Stimulated activated CD8-positive, alpha-beta memory T cell treated with anti-CD3 and anti-CD28 coated beads, Interleukin-15, amount 100 ng/mL, for 1 hour (primary cell): ENCODE results near the gene DYNC2LI1.

ENCODE experiments used
- DNase-seq: peaks from one replicate; pipeline ENCODE4 v3.0.0-alpha.2; 2020; ENCODE audit warnings: low read depth

DYNC2LI1 gene

GRCh38 chr2:43818761-43819160 lies 44.9 kb downstream of the DYNC2LI1 start:
- DNase-seq: no peak

GRCh38 chr2:43819491-43820163 lies 45.8 kb downstream of the DYNC2LI1 start:
- DNase-seq: no peak

- no peak for DNase-seq
Observed at GRCh38 chr2:43822839-43823238, 49.0 kb downstream of the DYNC2LI1 start.

- DNase-seq: no peak
Observed at GRCh38 chr2:43823751-43824150, 49.9 kb downstream of the DYNC2LI1 start.

- no peak for DNase-seq
Observed at GRCh38 chr2:43824512-43824911, 50.7 kb downstream of the DYNC2LI1 start.

GRCh38 chr2:43824951-43825493 lies 51.2 kb downstream of the DYNC2LI1 start:
- DNase-seq: no peak

GRCh38 chr2:43825841-43826240 lies 52.0 kb downstream of the DYNC2LI1 start:
- DNase-seq: no peak

- DNase-seq: no peak
Observed at GRCh38 chr2:43826305-43827250, 52.7 kb downstream of the DYNC2LI1 start.

- no peak for DNase-seq
Observed at GRCh38 chr2:43831543-43832294, 57.9 kb downstream of the DYNC2LI1 start.

- DNase-seq: no peak
Observed at GRCh38 chr2:43832457-43832856, 58.6 kb downstream of the DYNC2LI1 start.

- DNase-seq: no peak
Observed at GRCh38 chr2:43837033-43837432, 63.2 kb downstream of the DYNC2LI1 start.

GRCh38 chr2:43837831-43838559 lies 64.2 kb downstream of the DYNC2LI1 start:
- DNase-seq: no peak

GRCh38 chr2:43838560-43839267 lies 64.9 kb downstream of the DYNC2LI1 start, which contains the start of the genes ABCG5 and ABCG8:
Gene ABCG5 (minus strand): TSS chr2:43838839. CDS start chr2:43838679, 160 bp downstream.
Gene ABCG8 (plus strand): TSS chr2:43838971. CDS start chr2:43839054, 83 bp downstream.
- no peak for DNase-seq

GRCh38 chr2:43839776-43840564 lies 66.1 kb downstream of the DYNC2LI1 start:
- no peak for DNase-seq

GRCh38 chr2:43840965-43841364 lies 67.1 kb downstream of the DYNC2LI1 start:
- no peak for DNase-seq

GRCh38 chr2:43841949-43842865 lies 68.4 kb downstream of the DYNC2LI1 start:
- DNase-seq: no peak

GRCh38 chr2:43842866-43843226 lies 69.0 kb downstream of the DYNC2LI1 start:
- no peak for DNase-seq

- no peak for DNase-seq
Observed at GRCh38 chr2:43845181-43845580, 71.3 kb downstream of the DYNC2LI1 start.
